MCF 10A (cell line): ENCODE measurements around the gene MAP7D1. TPM values are rescaled to one million over a fixed set of nuclear protein-coding genes. Genes with fewer than 3 reads are reported as not detected.

Source experiments
- BruUV-seq: library from RNA; stranded (reverse); fragments of 400-500 nt; replicated peaks from 2 replicates; lab custom pipeline; 2021; lab: Mats Ljungman, UMichigan
- CTCF ChIA-PET: fragments of 300-600 bp; sonication (Branson Sonifier 250); formaldehyde crosslinking; extraction: SDS; loops from one replicate; lab custom pipeline; 2021; ENCODE audit warnings: antibody characterized with exemption, inconsistent platforms; lab: Yijun Ruan, JAX
- POLR2A ChIA-PET: fragments of 300-600, 350-650 bp; sonication (Branson Sonifier 250); formaldehyde crosslinking; extraction: SDS; loops from one replicate; lab custom pipeline; 2020; ENCODE audit warnings: antibody characterized with exemption, inconsistent platforms; lab: Yijun Ruan, JAX
- DNase-seq: peaks from one replicate; pipeline ENCODE4 v3.0.0-alpha.2; 2018; ENCODE audit not compliant: unreplicated experiment
- H3K27ac Mint-ChIP-seq: one replicate; pipeline ENCODE4 v1.8.0; 2022; ENCODE audit warnings: mild to moderate bottlenecking, low read depth, mixed read lengths; ENCODE audit not compliant: unreplicated experiment
- H3K27me3 Mint-ChIP-seq: one replicate; pipeline ENCODE4 v1.8.0; 2022; ENCODE audit warnings: mixed read lengths; ENCODE audit not compliant: insufficient read depth, unreplicated experiment
- H3K36me3 Mint-ChIP-seq: one replicate; pipeline ENCODE4 v1.8.0; 2022; ENCODE audit warnings: mild to moderate bottlenecking, moderate library complexity, mixed read lengths; ENCODE audit not compliant: insufficient read depth, unreplicated experiment
- H3K4me1 Mint-ChIP-seq: one replicate; pipeline ENCODE4 v1.8.0; 2022; ENCODE audit warnings: mixed read lengths; ENCODE audit not compliant: insufficient read depth, unreplicated experiment
- H3K4me3 Mint-ChIP-seq: one replicate; pipeline ENCODE4 v1.8.0; 2022; ENCODE audit warnings: mild to moderate bottlenecking, moderate library complexity, mixed read lengths; ENCODE audit not compliant: unreplicated experiment
- H3K9me3 Mint-ChIP-seq: one replicate; pipeline ENCODE4 v1.8.0; 2022; ENCODE audit warnings: mixed read lengths; ENCODE audit not compliant: unreplicated experiment
- intact Hi-C: fragments of 100-400 bp; cut with micrococcal nuclease; formaldehyde crosslinking; loops from 2 replicates; pipeline ENCODE4 v1.14.1; 2022
- total RNA-seq: library from RNA; stranded (reverse); gene quantifications from 2 replicates; pipeline ENCODE4 v1.2.3, GENCODE V29; 2022
- TF ChIP-seq, protein P1 (sequence below): fragments of 200-600 bp; IDR thresholded peaks from one replicate; pipeline ENCODE4 v1.8.0; 2022; ENCODE audit warnings: antibody characterized with exemption, mild to moderate bottlenecking; ENCODE audit not compliant: unreplicated experiment

MAP7D1 gene
- total RNA-seq, 1 experiment from 2014 or later: 170 TPM

DNA sequence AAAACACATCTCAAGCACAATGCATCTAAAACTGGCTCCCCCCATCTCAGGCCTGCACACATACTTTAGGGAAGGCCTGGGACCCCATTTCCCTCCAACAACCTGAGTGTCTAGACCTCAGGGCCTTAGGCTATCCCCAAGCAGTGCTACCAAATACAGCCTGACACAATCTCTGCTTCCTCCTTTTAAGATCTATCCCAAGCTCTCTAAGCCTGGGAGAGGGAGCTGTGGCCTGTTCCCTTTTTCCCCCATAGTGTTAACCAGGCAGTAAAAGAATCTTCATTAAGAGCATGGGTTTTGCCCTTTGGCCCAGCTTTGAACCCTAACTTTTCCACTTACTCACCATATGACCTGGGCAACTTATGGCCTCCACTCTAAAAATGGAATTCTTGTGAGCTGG, 20.2 kb upstream of the MAP7D1 start:
- intact Hi-C loops: loop anchor here (2.0 kb wide), 1 partner anchor 37 kb away; no protein-coding TSS in a partner anchor
- Mint-ChIP-seq H3K4me1 (peaks cover 21% of the 10 kb centered on the region), H3K36me3 (peaks cover 36% of the 10 kb centered on the region), H3K4me3 (no peak overlapping the region), H3K27ac (peak overlapping the region; percentile 79), H3K9me3 (no peaks in the 10 kb centered on the region), H3K27me3 (no peaks in the 10 kb centered on the region)
- CTCF ChIA-PET: interaction anchor here (0.5 to 1.9 kb wide), 5 partner anchors 22 to 40 kb away, joined by 3 to 5 read pairs (median 4); no protein-coding TSS in a partner anchor
- no peak for DNase-seq
- TF ChIP-seq, protein P1, sequence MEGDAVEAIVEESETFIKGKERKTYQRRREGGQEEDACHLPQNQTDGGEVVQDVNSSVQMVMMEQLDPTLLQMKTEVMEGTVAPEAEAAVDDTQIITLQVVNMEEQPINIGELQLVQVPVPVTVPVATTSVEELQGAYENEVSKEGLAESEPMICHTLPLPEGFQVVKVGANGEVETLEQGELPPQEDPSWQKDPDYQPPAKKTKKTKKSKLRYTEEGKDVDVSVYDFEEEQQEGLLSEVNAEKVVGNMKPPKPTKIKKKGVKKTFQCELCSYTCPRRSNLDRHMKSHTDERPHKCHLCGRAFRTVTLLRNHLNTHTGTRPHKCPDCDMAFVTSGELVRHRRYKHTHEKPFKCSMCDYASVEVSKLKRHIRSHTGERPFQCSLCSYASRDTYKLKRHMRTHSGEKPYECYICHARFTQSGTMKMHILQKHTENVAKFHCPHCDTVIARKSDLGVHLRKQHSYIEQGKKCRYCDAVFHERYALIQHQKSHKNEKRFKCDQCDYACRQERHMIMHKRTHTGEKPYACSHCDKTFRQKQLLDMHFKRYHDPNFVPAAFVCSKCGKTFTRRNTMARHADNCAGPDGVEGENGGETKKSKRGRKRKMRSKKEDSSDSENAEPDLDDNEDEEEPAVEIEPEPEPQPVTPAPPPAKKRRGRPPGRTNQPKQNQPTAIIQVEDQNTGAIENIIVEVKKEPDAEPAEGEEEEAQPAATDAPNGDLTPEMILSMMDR: no peak
- no TSS peak for BruUV-seq
- POLR2A ChIA-PET: interaction anchor here (0.6 to 2.3 kb wide), 5 partner anchors 10 to 138 kb away, joined by 3 to 9 read pairs (median 4); partner anchors contain the start of gene TRAPPC3

DNA sequence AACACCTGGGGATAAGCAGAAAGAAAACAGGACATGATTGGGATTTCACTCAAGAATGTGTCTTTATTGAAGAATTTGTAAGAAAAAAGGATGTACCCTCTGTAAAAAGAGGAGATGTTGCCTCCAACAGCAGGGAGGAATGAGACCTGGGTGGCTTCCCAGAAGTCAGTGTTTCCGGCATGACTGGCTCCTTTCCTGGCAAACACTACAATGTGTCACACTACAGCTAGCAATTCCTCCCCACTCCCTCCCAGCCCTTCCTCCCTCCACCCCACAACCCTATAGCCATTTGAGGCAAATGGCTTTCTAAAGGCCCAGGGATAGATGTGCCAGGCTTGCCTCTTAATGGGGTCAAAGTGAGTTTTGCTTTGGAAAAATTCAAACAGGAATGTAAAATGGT, 19.4 kb upstream of the MAP7D1 start:
- peaks cover 21% of the 10 kb centered on the region for H3K4me1 Mint-ChIP-seq
- H3K4me3 Mint-ChIP-seq: no peak overlapping the region
- DNase-seq: peak; percentile 69
- BruUV-seq: no TSS peak
- intact Hi-C loops: no loop called here
- H3K27ac Mint-ChIP-seq: peak overlapping the region; percentile 79
- no peaks in the 10 kb centered on the region for H3K27me3 Mint-ChIP-seq
- TF ChIP-seq, protein P1: no peak
- H3K9me3 Mint-ChIP-seq: no peaks in the 10 kb centered on the region
- ChIA-PET POLR2A (no interaction called here), CTCF (interaction anchor here (0.8 kb wide), 1 partner anchor 51 kb away, joined by 4 read pairs; no protein-coding TSS in a partner anchor)
- H3K36me3 Mint-ChIP-seq: peaks cover 40% of the 10 kb centered on the region

DNA sequence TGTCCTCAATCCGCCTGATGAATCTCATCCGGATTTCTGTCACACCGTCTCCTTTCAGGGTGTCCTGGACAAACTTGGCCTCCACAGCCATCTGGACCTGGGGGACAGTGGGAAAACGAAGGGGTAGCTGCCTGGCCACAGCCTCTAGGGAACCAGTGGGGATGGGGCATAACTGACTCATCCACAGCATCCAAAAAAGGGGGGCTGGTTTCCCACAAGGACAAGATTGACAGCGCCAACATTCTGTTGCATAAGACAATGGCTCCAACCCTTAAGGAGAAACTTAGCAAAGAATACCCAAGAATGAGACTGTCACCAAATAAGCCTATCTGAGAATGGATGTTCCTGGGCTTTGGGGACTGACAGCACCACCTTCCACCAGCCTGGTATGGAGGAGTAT, 18.7 kb upstream of the MAP7D1 start:
- ChIA-PET CTCF (interaction anchor here (0.8 kb wide), 1 partner anchor 51 kb away, joined by 4 read pairs; no protein-coding TSS in a partner anchor), POLR2A (no interaction called here)
- TF ChIP-seq, protein P1: no peak
- peaks cover 42% of the 10 kb centered on the region for H3K36me3 Mint-ChIP-seq
- no peak overlapping the region for H3K4me3 Mint-ChIP-seq
- H3K9me3 Mint-ChIP-seq: no peaks in the 10 kb centered on the region
- peaks cover 21% of the 10 kb centered on the region for H3K4me1 Mint-ChIP-seq
- DNase-seq: no peak
- H3K27ac Mint-ChIP-seq: no peak overlapping the region
- H3K27me3 Mint-ChIP-seq: no peaks in the 10 kb centered on the region
- intact Hi-C loops: no loop called here
- BruUV-seq: no TSS peak

DNA sequence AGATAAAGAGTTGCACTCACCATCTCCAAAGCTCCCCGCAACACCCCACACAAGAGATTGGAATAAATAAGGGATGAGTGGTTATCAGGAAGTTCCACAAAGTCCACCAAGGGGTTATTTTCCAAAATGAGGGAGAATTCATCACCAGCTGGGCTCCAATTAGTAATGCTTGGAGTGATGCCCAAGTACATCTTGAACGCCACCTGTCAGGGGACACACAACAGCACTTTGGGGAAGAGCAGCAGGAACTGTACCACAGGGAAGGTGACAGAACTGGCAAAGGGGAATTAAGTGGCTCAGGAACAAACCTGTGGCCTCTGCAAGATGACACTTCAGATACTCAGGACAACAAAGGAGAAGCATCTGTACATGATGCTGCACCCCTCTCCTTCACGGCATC, 18.2 kb upstream of the MAP7D1 start:
- no peak overlapping the region for H3K27ac Mint-ChIP-seq
- no peaks in the 10 kb centered on the region for H3K27me3 Mint-ChIP-seq
- peaks cover 21% of the 10 kb centered on the region for H3K4me1 Mint-ChIP-seq
- no peaks in the 10 kb centered on the region for H3K9me3 Mint-ChIP-seq
- no peak overlapping the region for H3K4me3 Mint-ChIP-seq
- no TSS peak for BruUV-seq
- ChIA-PET POLR2A (no interaction called here), CTCF (no interaction called here)
- intact Hi-C loops: no loop called here
- H3K36me3 Mint-ChIP-seq: peaks cover 42% of the 10 kb centered on the region
- TF ChIP-seq, protein P1: no peak
- no peak for DNase-seq
